Activated T-cell treated with anti-CD3 and anti-CD28 coated beads for 24 hours (primary cell): ENCODE measurements around the gene ZC3H13.
"Not testable (repeated sequence)": the region's sequence is repeated elsewhere in the genome, so short reads cannot be mapped to it uniquely, and the experiment has no call there.

Source experiments
- DNase-seq: peaks from one replicate; pipeline ENCODE4 v3.0.0-alpha.2; 2020; ENCODE audit warnings: low read depth

ZC3H13 gene

GRCh38 chr13:46010148-46010547 lies 42.4 kb downstream of the ZC3H13 start:
- DNase-seq: no peak

GRCh38 chr13:46008631-46009030 lies 43.9 kb downstream of the ZC3H13 start:
- DNase-seq: no peak

GRCh38 chr13:46006688-46007452 lies 45.7 kb downstream of the ZC3H13 start:
- DNase-seq: no peak

GRCh38 chr13:46004491-46004890 lies 48.1 kb downstream of the ZC3H13 start:
- DNase-seq: no peak

- DNase-seq: no peak
These were observed 55.9 kb downstream of the ZC3H13 start for GRCh38 chr13:45996631-45997030.

- DNase-seq: no peak
These were observed 57.3 kb downstream of the ZC3H13 start for GRCh38 chr13:45995245-45995644.

GRCh38 chr13:45994752-45995151 lies 57.8 kb downstream of the ZC3H13 start:
- DNase-seq: no peak

GRCh38 chr13:45989607-45990006 lies 62.9 kb downstream of the ZC3H13 start:
- no peak for DNase-seq

GRCh38 chr13:45981127-45981526 lies 71.4 kb downstream of the ZC3H13 start:
- not testable (repeated sequence) for DNase-seq

GRCh38 chr13:45975337-45975736 lies 77.2 kb downstream of the ZC3H13 start:
- DNase-seq: no peak

GRCh38 chr13:45974500-45974899 lies 78.0 kb downstream of the ZC3H13 start:
- no peak for DNase-seq

GRCh38 chr13:45967589-45967988 lies 85.0 kb downstream of the ZC3H13 start:
- DNase-seq: no peak

GRCh38 chr13:45966715-45967114 lies 85.8 kb downstream of the ZC3H13 start:
- DNase-seq: no peak

- no peak for DNase-seq
These were observed 91.1 kb downstream of the ZC3H13 start for GRCh38 chr13:45961468-45961867.

- no peak for DNase-seq
These were observed 97.4 kb downstream of the ZC3H13 start for GRCh38 chr13:45954836-45955800.

- no peak for DNase-seq
These were observed 99.5 kb downstream of the ZC3H13 start for GRCh38 chr13:45953082-45953481.

- no peak for DNase-seq
These were observed 100.8 kb downstream of the ZC3H13 start for GRCh38 chr13:45951724-45952123.

- no peak for DNase-seq
These were observed 101.4 kb downstream of the ZC3H13 start for GRCh38 chr13:45951166-45951565.

- no peak for DNase-seq
These were observed 102.1 kb downstream of the ZC3H13 start for GRCh38 chr13:45950386-45951000.

- DNase-seq: no peak
These were observed 103.4 kb downstream of the ZC3H13 start for GRCh38 chr13:45949161-45949560.

GRCh38 chr13:45943965-45944364 lies 108.6 kb downstream of the ZC3H13 start:
- no peak for DNase-seq

- DNase-seq: no peak
These were observed 109.4 kb downstream of the ZC3H13 start for GRCh38 chr13:45943120-45943519.

- no peak for DNase-seq
These were observed 111.3 kb downstream of the ZC3H13 start for GRCh38 chr13:45941261-45941660.
